ENCODE measurements around the gene PRELID3B.

The PRELID3B gene

DNA sequence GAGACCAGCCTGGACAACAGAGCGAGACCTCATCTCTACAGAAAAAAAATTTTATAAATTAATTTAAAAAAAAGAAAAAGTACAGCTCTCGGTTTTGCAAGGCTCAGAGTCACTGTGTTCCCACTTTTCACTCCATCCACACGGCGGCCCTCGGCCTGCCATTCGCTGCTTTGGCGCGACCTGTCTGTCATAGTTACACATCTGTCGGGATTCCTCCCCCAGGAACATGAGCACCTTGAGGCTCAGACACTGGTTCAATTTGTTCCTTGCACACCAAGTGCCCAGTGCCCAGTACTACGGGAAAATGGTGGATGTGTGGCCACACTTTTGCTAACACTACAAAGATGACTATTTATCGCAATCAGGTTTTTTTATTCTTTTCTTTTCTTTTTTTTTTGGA lies 43.9 kb downstream of the PRELID3B start:
- Histone ChIP-seq H3K9me3 (ENCODE audit: control insufficient read depth, insufficient read depth, low read length) (no peaks in the 10 kb centered on the region), H3K79me2 (ENCODE audit: control insufficient read depth, low read length) (peaks cover 37% of the 10 kb centered on the region), H3K36me3 (ENCODE audit: control insufficient read depth, low read length) (peaks cover 90% of the 10 kb centered on the region), H3K4me3 (ENCODE audit: low read length) (no peak overlapping the region), H3K9me2 (replicated peaks; ENCODE audit: control insufficient read depth, low read length) (no peaks in the 10 kb centered on the region), H4K20me1 (ENCODE audit: control insufficient read depth, insufficient read depth, low read depth, low read length) (peaks cover 9% of the 10 kb centered on the region), H3F3A (ENCODE audit: control insufficient read depth, insufficient read depth) (peaks cover 21% of the 10 kb centered on the region), H3K4me2 (ENCODE audit: low read length) (no peak overlapping the region), H3K27ac (ENCODE audit: low read depth, low read length) (no peak overlapping the region), H3K4me1 (ENCODE audit: control insufficient read depth, low read length) (peaks cover 18% of the 10 kb centered on the region), H3K27me3 (ENCODE audit: control insufficient read depth, low read length) (no peaks in the 10 kb centered on the region)
- TF ChIP-seq, protein P1, sequence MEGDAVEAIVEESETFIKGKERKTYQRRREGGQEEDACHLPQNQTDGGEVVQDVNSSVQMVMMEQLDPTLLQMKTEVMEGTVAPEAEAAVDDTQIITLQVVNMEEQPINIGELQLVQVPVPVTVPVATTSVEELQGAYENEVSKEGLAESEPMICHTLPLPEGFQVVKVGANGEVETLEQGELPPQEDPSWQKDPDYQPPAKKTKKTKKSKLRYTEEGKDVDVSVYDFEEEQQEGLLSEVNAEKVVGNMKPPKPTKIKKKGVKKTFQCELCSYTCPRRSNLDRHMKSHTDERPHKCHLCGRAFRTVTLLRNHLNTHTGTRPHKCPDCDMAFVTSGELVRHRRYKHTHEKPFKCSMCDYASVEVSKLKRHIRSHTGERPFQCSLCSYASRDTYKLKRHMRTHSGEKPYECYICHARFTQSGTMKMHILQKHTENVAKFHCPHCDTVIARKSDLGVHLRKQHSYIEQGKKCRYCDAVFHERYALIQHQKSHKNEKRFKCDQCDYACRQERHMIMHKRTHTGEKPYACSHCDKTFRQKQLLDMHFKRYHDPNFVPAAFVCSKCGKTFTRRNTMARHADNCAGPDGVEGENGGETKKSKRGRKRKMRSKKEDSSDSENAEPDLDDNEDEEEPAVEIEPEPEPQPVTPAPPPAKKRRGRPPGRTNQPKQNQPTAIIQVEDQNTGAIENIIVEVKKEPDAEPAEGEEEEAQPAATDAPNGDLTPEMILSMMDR (IDR thresholded peaks at IDR 0.05; ENCODE audit: low read depth, low read length, poor library complexity, severe bottlenecking), result no peak
- TF ChIP-seq EZH2phosphoT487 (IDR thresholded peaks at IDR 0.05; ENCODE audit: borderline replicate concordance, low read length), result no peak

DNA sequence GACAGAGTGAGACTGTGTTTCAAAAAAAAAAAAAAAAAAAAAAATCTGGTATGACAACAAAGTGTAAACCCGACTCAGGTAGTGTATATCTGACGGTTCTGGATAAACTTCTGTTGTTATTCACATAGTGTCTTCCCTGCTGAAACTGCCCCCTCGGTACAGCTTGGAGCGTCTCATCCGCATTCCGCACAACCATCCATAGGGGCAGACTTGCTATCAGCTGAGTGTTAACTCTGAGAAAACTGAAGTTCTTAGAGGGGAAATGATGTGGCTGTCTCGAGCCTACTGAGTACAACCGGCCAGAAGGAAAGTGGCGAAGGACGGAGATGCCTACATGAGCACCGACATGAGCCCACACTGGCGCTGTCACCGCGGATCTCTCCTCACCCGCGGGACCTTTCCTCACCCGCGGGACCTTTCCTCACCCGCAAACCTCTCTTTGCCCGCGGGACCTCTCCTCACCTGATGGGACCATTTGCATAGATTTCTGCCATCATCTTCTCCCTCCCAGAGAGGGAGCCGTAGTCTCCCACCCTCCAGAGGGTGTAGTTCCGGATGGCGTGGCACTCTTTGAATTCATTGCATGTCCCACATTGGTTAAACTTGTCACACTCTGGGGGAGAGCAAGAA lies 45.3 kb downstream of the PRELID3B start:
- Histone ChIP-seq H3K79me2 (ENCODE audit: control insufficient read depth, low read length) (peaks cover 23% of the 10 kb centered on the region), H3K27ac (ENCODE audit: low read depth, low read length) (no peak overlapping the region)

DNA sequence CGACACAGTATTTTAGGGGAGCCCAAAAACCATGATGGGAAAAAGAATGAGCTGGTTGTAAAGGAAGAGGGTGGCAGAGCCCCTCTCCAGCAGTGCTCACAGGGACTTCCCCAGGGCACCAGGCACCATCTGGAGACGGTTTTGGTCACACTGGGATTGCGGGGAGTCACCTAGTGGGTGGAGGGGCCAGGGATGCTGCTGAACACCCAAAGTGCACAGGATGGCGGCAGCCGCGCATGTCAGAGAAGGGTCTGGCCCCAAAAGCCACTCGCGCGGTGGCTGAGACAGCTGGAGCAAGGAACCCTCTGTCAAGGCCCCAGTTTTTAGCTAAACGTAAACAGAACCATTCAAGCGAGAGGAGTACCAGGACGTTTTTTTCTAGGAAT lies 46.4 kb downstream of the PRELID3B start:
- no peak overlapping the region for H3K27ac ChIP-seq (ENCODE audit: low read depth, low read length)
- H3K79me2 ChIP-seq (ENCODE audit: control insufficient read depth, low read length), result peaks cover 14% of the 10 kb centered on the region
- H3K27me3 ChIP-seq (ENCODE audit: control insufficient read depth, low read length), result no peaks in the 10 kb centered on the region
- TF ChIP-seq, protein P1 (IDR thresholded peaks at IDR 0.05; ENCODE audit: low read depth, low read length, poor library complexity, severe bottlenecking), result no peak
- no peak for TF ChIP-seq EZH2phosphoT487 (IDR thresholded peaks at IDR 0.05; ENCODE audit: borderline replicate concordance, low read length)
- H3K4me3 ChIP-seq (ENCODE audit: low read length), result no peak overlapping the region
- H3K9me2 ChIP-seq (replicated peaks; ENCODE audit: control insufficient read depth, low read length), result no peaks in the 10 kb centered on the region
- H3K4me2 ChIP-seq (ENCODE audit: low read length), result no peak overlapping the region
- peaks cover 40% of the 10 kb centered on the region for H3F3A ChIP-seq (ENCODE audit: control insufficient read depth, insufficient read depth)
- H3K9me3 ChIP-seq (ENCODE audit: control insufficient read depth, insufficient read depth, low read length), result no peaks in the 10 kb centered on the region
- peaks cover 90% of the 10 kb centered on the region for H3K36me3 ChIP-seq (ENCODE audit: control insufficient read depth, low read length)
- H4K20me1 ChIP-seq (ENCODE audit: control insufficient read depth, insufficient read depth, low read depth, low read length), result no peaks in the 10 kb centered on the region; the same call in 1 of the 2 replicates
- peaks cover 19% of the 10 kb centered on the region for H3K4me1 ChIP-seq (ENCODE audit: control insufficient read depth, low read length)

More for the DNA sequence above, 45.3 kb downstream of the PRELID3B start:
- Histone ChIP-seq H3K36me3 (ENCODE audit: control insufficient read depth, low read length) (peaks cover 90% of the 10 kb centered on the region), H3K9me2 (replicated peaks; ENCODE audit: control insufficient read depth, low read length) (no peaks in the 10 kb centered on the region), H3K4me2 (ENCODE audit: low read length) (no peak overlapping the region), H3K27me3 (ENCODE audit: control insufficient read depth, low read length) (no peaks in the 10 kb centered on the region), H3K4me1 (ENCODE audit: control insufficient read depth, low read length) (peaks cover 19% of the 10 kb centered on the region), H3K9me3 (ENCODE audit: control insufficient read depth, insufficient read depth, low read length) (no peaks in the 10 kb centered on the region), H4K20me1 (ENCODE audit: control insufficient read depth, insufficient read depth, low read depth, low read length) (no peaks in the 10 kb centered on the region; the same call in 1 of the 2 replicates), H3K4me3 (ENCODE audit: low read length) (no peak overlapping the region), H3F3A (ENCODE audit: control insufficient read depth, insufficient read depth) (peaks cover 30% of the 10 kb centered on the region)
- TF ChIP-seq, protein P1 (IDR thresholded peaks at IDR 0.05; ENCODE audit: low read depth, low read length, poor library complexity, severe bottlenecking), result no peak
- no peak for TF ChIP-seq EZH2phosphoT487 (IDR thresholded peaks at IDR 0.05; ENCODE audit: borderline replicate concordance, low read length)

All from DOHH2 (cell line).